B cell (primary cell): ENCODE data around the gene UBE2R2. TPM values are rescaled to one million over a fixed set of nuclear protein-coding genes. Genes with fewer than 3 reads are reported as not detected.

ENCODE experiments used
- ATAC-seq: fragments of 200-7000 bp; cut with Tn5 transposase; one replicate; pipeline ENCODE4 v1.10.0; 2021; ENCODE audit warnings: low read depth, mild to moderate bottlenecking, moderate number of reproducible peaks, moderate library complexity
- CTCF ChIA-PET: fragments of 350-600 bp; sonication (Branson Sonifier 250); formaldehyde crosslinking; loops from one replicate; lab custom pipeline; 2021; ENCODE audit warnings: antibody characterized with exemption, inconsistent platforms; lab: Charles Lee
- POLR2A ChIA-PET: fragments of 350-600 bp; sonication (Branson Sonifier 250); formaldehyde crosslinking; loops from one replicate; lab custom pipeline; 2021; ENCODE audit warnings: antibody characterized with exemption; lab: Charles Lee
- DNase-seq: peaks from one replicate; pipeline ENCODE4 v3.0.0; 2013
- H2AFZ ChIP-seq: 2 replicates; pipeline ENCODE4 v1.6.1; 2012; ENCODE audit warnings: mild to moderate bottlenecking, low read depth, low read length; ENCODE audit not compliant: insufficient read depth, poor library complexity, severe bottlenecking
- H3K27ac ChIP-seq, 2 donors: 1 replicate in 1 of 2; 2 replicates in 1 of 2; pipeline ENCODE4 v1.5.1; 2012 to 2013; ENCODE audit warnings: low read length in 2 of 2, mild to moderate bottlenecking in 2 of 2, moderate library complexity in 1 of 2
- H3K27me3 ChIP-seq, 4 experiments: fragments of 200-600 bp in 1 of 4; sonication (generic) in 1 of 4; replicated peaks in 1 of 4; 1 replicate in 2 of 4; 2 replicates in 2 of 4; pipeline versions ENCODE4 v1.6.1 to v1.7.0; 2013 to 2016; ENCODE audit warnings: low read length in 3 of 4, mild to moderate bottlenecking in 2 of 4, mixed read lengths in 1 of 4, moderate library complexity in 1 of 4; ENCODE audit not compliant: insufficient read depth in 4 of 4, control insufficient read depth in 3 of 4; ENCODE audit errors: control extremely low read depth in 1 of 4
- H3K36me3 ChIP-seq, 2 experiments: replicated peaks in 1 of 2; 1 replicate in 1 of 2; 2 replicates in 1 of 2; pipeline versions ENCODE4 v1.6.1 to v1.7.1; 2013; ENCODE audit warnings: low read length in 1 of 2; ENCODE audit not compliant: insufficient read depth in 2 of 2, control insufficient read depth in 1 of 2; ENCODE audit errors: control extremely low read depth in 1 of 2, extremely low read depth in 1 of 2
- H3K4me1 ChIP-seq, 2 donors: fragments of 200-600 bp in 1 of 2; sonication (generic) in 1 of 2; 1 replicate in 1 of 2; 2 replicates in 1 of 2; pipeline versions ENCODE4 v1.5.1 to v1.6.1; 2013 to 2017; ENCODE audit warnings: low read length in 2 of 2; ENCODE audit not compliant: control insufficient read depth in 2 of 2, insufficient read depth in 2 of 2
- H3K4me2 ChIP-seq: replicated peaks from 2 replicates; pipeline ENCODE3; 2012; ENCODE audit warnings: mild to moderate bottlenecking, low read depth, low read length; ENCODE audit not compliant: poor library complexity, severe bottlenecking
- H3K4me3 ChIP-seq, 5 experiments: fragments of 200-600 bp in 1 of 5; sonication (generic) in 1 of 5; 1 replicate in 3 of 5; 2 replicates in 2 of 5; pipeline versions ENCODE4 v1.5.1 to v1.7.0; 2011 to 2016; ENCODE audit warnings: low read length in 4 of 5, mild to moderate bottlenecking in 4 of 5, low read depth in 2 of 5, control low read depth in 1 of 5, moderate library complexity in 1 of 5; ENCODE audit not compliant: insufficient read depth in 1 of 5; ENCODE audit errors: control extremely low read depth in 1 of 5, extremely low read depth in 1 of 5
- H3K79me2 ChIP-seq: fragments of 200-600 bp; sonication (generic); one replicate; pipeline ENCODE4 v1.6.0; 2016; ENCODE audit warnings: low read length; ENCODE audit not compliant: control insufficient read depth, insufficient read depth
- H3K9ac ChIP-seq: fragments of 200-600 bp; sonication (generic); 2 replicates; pipeline ENCODE4 v1.6.1; 2017; ENCODE audit warnings: mild to moderate bottlenecking, low read length, moderate library complexity
- H3K9me3 ChIP-seq, 3 donors: one replicate each; pipeline versions ENCODE4 v1.6.1 to v1.7.1; 2013; ENCODE audit warnings: low read length in 2 of 3; ENCODE audit not compliant: control insufficient read depth in 2 of 3, insufficient read depth in 1 of 3; ENCODE audit errors: control extremely low read depth in 1 of 3
- H4K20me1 ChIP-seq: 2 replicates; pipeline ENCODE4 v1.6.0; 2012; ENCODE audit warnings: mild to moderate bottlenecking, low read length; ENCODE audit not compliant: insufficient read depth, control insufficient read depth, poor library complexity, severe bottlenecking
- H3K27ac Mint-ChIP-seq: one replicate; pipeline ENCODE4 v1.8.0; 2021; ENCODE audit warnings: mixed read lengths
- H3K27me3 Mint-ChIP-seq: one replicate; pipeline ENCODE4 v1.8.0; 2021; ENCODE audit warnings: mixed read lengths
- H3K4me1 Mint-ChIP-seq: one replicate; pipeline ENCODE4 v1.8.0; 2021; ENCODE audit warnings: mixed read lengths
- H3K4me3 Mint-ChIP-seq: one replicate; pipeline ENCODE4 v1.8.0; 2021; ENCODE audit warnings: mixed read lengths
- H3K9me3 Mint-ChIP-seq: one replicate; pipeline ENCODE4 v1.8.0; 2022; ENCODE audit warnings: mixed read lengths; ENCODE audit not compliant: insufficient read depth
- CTCF ChIP-seq: fragments of 200-600 bp; IDR thresholded peaks from one replicate; pipeline ENCODE4 v1.8.0; 2022; ENCODE audit warnings: antibody characterized with exemption, mild to moderate bottlenecking
- EZH2 ChIP-seq: IDR thresholded peaks from 2 replicates; pipeline ENCODE4 v1.6.1; 2012; ENCODE audit warnings: borderline replicate concordance, low read depth, mild to moderate bottlenecking, moderate library complexity, low read length; ENCODE audit not compliant: insufficient read depth, poor library complexity, severe bottlenecking
- WGBS: methylation state at CpG from one replicate; pipeline ENCODE4 v1.1.5; 2013; ENCODE audit warnings: missing lambda C conversion rate; ENCODE audit not compliant: insufficient coverage; 5-methylcytosine and 5-hydroxymethylcytosine counted together
- intact Hi-C: fragments of 100-400 bp; cut with micrococcal nuclease; formaldehyde crosslinking; loops from one replicate; pipeline ENCODE4 v1.10.0; 2022
- polyA plus RNA-seq: library from polyadenylated mRNA; depleted of rRNA; stranded (reverse); fragments of >200 nt; gene quantifications from 2 replicates; pipeline ENCODE4 v1.2.3, GENCODE V29; 2012
- total RNA-seq, 2 donors: library from RNA; stranded (reverse); fragments of 120-200 nt in 1 of 2; gene quantifications; 1 replicate in 1 of 2; 2 replicates in 1 of 2; pipeline versions ENCODE4 v1.2.3 to v1.2.4, GENCODE V29; 2013 to 2022

The UBE2R2 gene
- total and polyA plus RNA-seq, 2 donors (not counting 1 experiment from before 2014, with no cell fraction given) = 18.9 to 48.8 TPM

GRCh38 chr9:33906769-33907168 is 89.8 kb downstream of the UBE2R2 start:
- Histone ChIP-seq H2AFZ (no peak overlapping the region), H3K79me2 (peaks cover 67% of the 10 kb centered on the region), H3K27ac (no peak overlapping the region), H3K36me3 (peaks cover 7 to 27% of the 10 kb centered on the region in 2 experiments), H4K20me1 (peaks cover 57% of the 10 kb centered on the region), H3K4me1 (no peaks in the 10 kb centered on the region), H3K4me3 (no peak overlapping the region), H3K4me2 (no peak overlapping the region), H3K9ac (no peak overlapping the region), H3K27me3 (no peaks in the 10 kb centered on the region), H3K9me3 (no peaks in the 10 kb centered on the region)
- WGBS = 94% methylated on average over 2 of the region's 2 CpGs
- no peak overlapping the region for H3K27ac Mint-ChIP-seq
- DNase-seq (no peak), ATAC-seq (no peak)
- ChIA-PET POLR2A (no interaction called here), CTCF (interaction anchor here (1.0 to 1.7 kb wide), 2 partner anchors 18 to 128 kb away, joined by 3 to 6 read pairs; no protein-coding TSS in a partner anchor)
- H3K4me3 Mint-ChIP-seq = no peak overlapping the region
- H3K9me3 Mint-ChIP-seq = no peaks in the 10 kb centered on the region
- no peak for TF ChIP-seq EZH2
- no peak for TF ChIP-seq CTCF
- intact Hi-C loops = no loop called here
- no peaks in the 10 kb centered on the region for H3K27me3 Mint-ChIP-seq
- H3K4me1 Mint-ChIP-seq = peaks cover 9% of the 10 kb centered on the region

GRCh38 chr9:33907347-33907746 is 90.4 kb downstream of the UBE2R2 start:
- CTCF ChIA-PET = interaction anchor here (1.7 kb wide), 1 partner anchor 18 kb away, joined by 6 read pairs; no protein-coding TSS in a partner anchor
- H3K36me3 ChIP-seq = peaks cover 7 to 23% of the 10 kb centered on the region in 2 experiments
- no peaks in the 10 kb centered on the region for H3K9me3 ChIP-seq
- no peak overlapping the region for H3K27ac Mint-ChIP-seq
- no peaks in the 10 kb centered on the region for H3K27me3 ChIP-seq
- no peaks in the 10 kb centered on the region for H3K27me3 Mint-ChIP-seq
- DNase-seq = no peak
- peaks cover 9% of the 10 kb centered on the region for H3K4me1 Mint-ChIP-seq
- H3K27ac ChIP-seq = no peak overlapping the region
- no peak overlapping the region for H3K9ac ChIP-seq
- H2AFZ ChIP-seq = no peak overlapping the region
- no peak overlapping the region for H3K4me3 Mint-ChIP-seq
- no peak overlapping the region for H3K4me2 ChIP-seq
- peaks cover 53% of the 10 kb centered on the region for H4K20me1 ChIP-seq
- TF ChIP-seq CTCF (no peak), EZH2 (no peak)
- H3K4me1 ChIP-seq = no peaks in the 10 kb centered on the region
- WGBS = 95% methylated on average over 2 of the region's 4 CpGs
- no peaks in the 10 kb centered on the region for H3K9me3 Mint-ChIP-seq
- no peak for ATAC-seq
- POLR2A ChIA-PET = no interaction called here
- intact Hi-C loops = no loop called here
- peaks cover 62% of the 10 kb centered on the region for H3K79me2 ChIP-seq
- H3K4me3 ChIP-seq = no peak overlapping the region
